GM19238 (cell line): ENCODE measurements around the gene LONP2.
A peak's percentile ranks its signal among the peaks of the same experiment; 100 is the strongest.

Experiments used
- DNase-seq: peaks from one replicate; pipeline ENCODE4 v3.0.0; 2011; ENCODE audit warnings: low spot score; ENCODE audit not compliant: insufficient read length

The LONP2 gene

GRCh38 chr16:48244080-48244862 lies at the start of gene LONP2:
TSS of gene LONP2 (plus strand) at chr16:48244300. CDS start at chr16:48244389, 89 bp downstream.
- peak; percentile 79 for DNase-seq

GRCh38 chr16:48194828-48195556 lies 49.1 kb upstream of the LONP2 start:
- DNase-seq: no peak

GRCh38 chr16:48197294-48197693 lies 46.8 kb upstream of the LONP2 start:
- no peak for DNase-seq

GRCh38 chr16:48201515-48202201 lies 42.4 kb upstream of the LONP2 start:
- DNase-seq: no peak

GRCh38 chr16:48203974-48204824 lies 39.9 kb upstream of the LONP2 start:
- no peak for DNase-seq

GRCh38 chr16:48204825-48205151 lies 39.3 kb upstream of the LONP2 start:
- DNase-seq: no peak

GRCh38 chr16:48206594-48207242 lies 37.4 kb upstream of the LONP2 start:
- no peak for DNase-seq

GRCh38 chr16:48210747-48211146 lies 33.4 kb upstream of the LONP2 start:
- DNase-seq: no peak

GRCh38 chr16:48212033-48212432 lies 32.1 kb upstream of the LONP2 start:
- no peak for DNase-seq

- DNase-seq: no peak
These were observed 28.4 kb upstream of the LONP2 start for GRCh38 chr16:48215738-48216137.

GRCh38 chr16:48217708-48218107 lies 26.4 kb upstream of the LONP2 start:
- DNase-seq: no peak

- no peak for DNase-seq
These were observed 25.6 kb upstream of the LONP2 start for GRCh38 chr16:48218473-48218872.

GRCh38 chr16:48220891-48221290 lies 23.2 kb upstream of the LONP2 start:
- DNase-seq: no peak

- DNase-seq: no peak
These were observed 20.6 kb upstream of the LONP2 start for GRCh38 chr16:48223490-48223889.

GRCh38 chr16:48225456-48225855 lies 18.6 kb upstream of the LONP2 start:
- DNase-seq: no peak

GRCh38 chr16:48231727-48232492 lies 12.2 kb upstream of the LONP2 start:
- DNase-seq: peak; percentile 23

- DNase-seq: no peak
These were observed 11.5 kb upstream of the LONP2 start for GRCh38 chr16:48232493-48233040.

- DNase-seq: no peak
These were observed 9.5 kb upstream of the LONP2 start for GRCh38 chr16:48234630-48235029.

- DNase-seq: no peak
These were observed 9.0 kb upstream of the LONP2 start for GRCh38 chr16:48235058-48235555.
